Large intestine (tissue), 3 donors: ENCODE measurements around the gene PHLDA2. TPM values are rescaled to one million over a fixed set of nuclear protein-coding genes. Genes with fewer than 3 reads are reported as not detected.

Experiments
- DNase-seq, 2 donors: peaks; one replicate each; pipeline versions ENCODE4 v3.0.0 to v3.0.0-alpha.2; 2013
- H3K27ac ChIP-seq: one replicate; pipeline ENCODE4 v1.5.1; 2013; ENCODE audit warnings: low read length
- H3K27me3 ChIP-seq: 2 replicates; pipeline ENCODE4 v1.6.1; 2013; ENCODE audit warnings: low read length; ENCODE audit not compliant: control insufficient read depth, insufficient read depth
- H3K36me3 ChIP-seq: 2 replicates; pipeline ENCODE4 v1.6.1; 2013; ENCODE audit warnings: low read length; ENCODE audit not compliant: control insufficient read depth, insufficient read depth
- H3K4me1 ChIP-seq: one replicate; pipeline ENCODE4 v1.6.1; 2013; ENCODE audit warnings: low read length; ENCODE audit not compliant: control insufficient read depth, insufficient read depth
- H3K4me3 ChIP-seq: one replicate; pipeline ENCODE4 v1.5.1; 2013; ENCODE audit warnings: low read length
- H3K9me3 ChIP-seq: one replicate; pipeline ENCODE4 v1.6.1; 2013; ENCODE audit warnings: mild to moderate bottlenecking, low read depth, low read length, moderate library complexity; ENCODE audit not compliant: control insufficient read depth
- WGBS: methylation state at CpG from one replicate; pipeline ENCODE4 v1.1.5; 2013; ENCODE audit warnings: low lambda C conversion rate; ENCODE audit not compliant: insufficient coverage; 5-methylcytosine and 5-hydroxymethylcytosine counted together
- polyA plus RNA-seq: library from polyadenylated mRNA; unstranded; fragments of 120-200 nt; gene quantifications from one replicate; pipeline ENCODE4 v1.2.1, GENCODE V29; 2013

The PHLDA2 gene
- polyA plus RNA-seq, 1 donor = 7.3 TPM

GRCh38 chr11:2893935-2894334, 35.3 kb downstream of the PHLDA2 start:
- no peaks in the 10 kb centered on the region for H3K27me3 ChIP-seq
- no peaks in the 10 kb centered on the region for H3K9me3 ChIP-seq
- WGBS = no CpG with 5 or more reads among the region's 4 CpGs
- no peak overlapping the region for H3K27ac ChIP-seq
- H3K36me3 ChIP-seq = no peaks in the 10 kb centered on the region
- DNase-seq = no peak
- H3K4me1 ChIP-seq = peaks cover 31% of the 10 kb centered on the region
- no peak overlapping the region for H3K4me3 ChIP-seq

GRCh38 chr11:2892967-2893528, 36.2 kb downstream of the PHLDA2 start:
- H3K27ac ChIP-seq = no peak overlapping the region
- peaks cover 3% of the 10 kb centered on the region for H3K9me3 ChIP-seq
- peak overlapping the region; percentile 52 for H3K4me3 ChIP-seq
- no peaks in the 10 kb centered on the region for H3K27me3 ChIP-seq
- H3K4me1 ChIP-seq = peaks cover 34% of the 10 kb centered on the region
- no peaks in the 10 kb centered on the region for H3K36me3 ChIP-seq
- no peak for DNase-seq
- WGBS = no CpG with 5 or more reads among the region's 4 CpGs

GRCh38 chr11:2892215-2892966, 36.8 kb downstream of the PHLDA2 start:
- Histone ChIP-seq H3K4me1 (peaks cover 38% of the 10 kb centered on the region), H3K27me3 (no peaks in the 10 kb centered on the region), H3K9me3 (peaks cover 6% of the 10 kb centered on the region), H3K4me3 (peak overlapping the region; percentile 52), H3K36me3 (no peaks in the 10 kb centered on the region), H3K27ac (no peak overlapping the region)
- no peak for DNase-seq
- no CpG with 5 or more reads among the region's 34 CpGs for WGBS

GRCh38 chr11:2891326-2892214, 37.6 kb downstream of the PHLDA2 start:
- H3K27ac ChIP-seq = peak overlapping the region; percentile 40
- H3K36me3 ChIP-seq = no peaks in the 10 kb centered on the region
- peaks cover 10% of the 10 kb centered on the region for H3K9me3 ChIP-seq
- WGBS = no CpG with 5 or more reads among the region's 17 CpGs
- DNase-seq = peak in 1 of 2 donors; percentile 60
- peak overlapping the region; percentile 52 for H3K4me3 ChIP-seq
- peaks cover 46% of the 10 kb centered on the region for H3K4me1 ChIP-seq
- H3K27me3 ChIP-seq = no peaks in the 10 kb centered on the region

- no peaks in the 10 kb centered on the region for H3K27me3 ChIP-seq
- peaks cover 49% of the 10 kb centered on the region for H3K4me1 ChIP-seq
- no peak overlapping the region for H3K4me3 ChIP-seq
- DNase-seq = peak in 1 of 2 donors; percentile 78
- H3K27ac ChIP-seq = peak overlapping the region; percentile 40
- H3K9me3 ChIP-seq = peaks cover 15% of the 10 kb centered on the region
- WGBS = no CpG with 5 or more reads among the region's 28 CpGs
- no peaks in the 10 kb centered on the region for H3K36me3 ChIP-seq
These were observed 38.5 kb downstream of the PHLDA2 start for GRCh38 chr11:2890466-2891294.

GRCh38 chr11:2889362-2890273, 39.6 kb downstream of the PHLDA2 start:
- Histone ChIP-seq H3K27ac (no peak overlapping the region), H3K27me3 (no peaks in the 10 kb centered on the region), H3K36me3 (no peaks in the 10 kb centered on the region), H3K4me3 (no peak overlapping the region), H3K9me3 (peaks cover 21% of the 10 kb centered on the region), H3K4me1 (peaks cover 49% of the 10 kb centered on the region)
- no CpG with 5 or more reads among the region's 16 CpGs for WGBS
- DNase-seq = no peak

GRCh38 chr11:2888266-2888968, 40.8 kb downstream of the PHLDA2 start:
- WGBS = 100% methylated on average over 1 of the region's 25 CpGs
- Histone ChIP-seq H3K9me3 (peaks cover 23% of the 10 kb centered on the region), H3K36me3 (peaks cover 2% of the 10 kb centered on the region), H3K27me3 (no peaks in the 10 kb centered on the region), H3K4me1 (peaks cover 49% of the 10 kb centered on the region), H3K4me3 (no peak overlapping the region), H3K27ac (no peak overlapping the region)
- peak; percentile 72 to 83 for DNase-seq

- no peak for DNase-seq
- H3K27ac ChIP-seq = no peak overlapping the region
- H3K4me3 ChIP-seq = no peak overlapping the region
- peaks cover 23% of the 10 kb centered on the region for H3K9me3 ChIP-seq
- peaks cover 51% of the 10 kb centered on the region for H3K4me1 ChIP-seq
- WGBS = 20% methylated on average over 1 of the region's 11 CpGs
- peaks cover 8% of the 10 kb centered on the region for H3K36me3 ChIP-seq
- no peaks in the 10 kb centered on the region for H3K27me3 ChIP-seq
These were observed 41.6 kb downstream of the PHLDA2 start for GRCh38 chr11:2887515-2888195.
